HG03565 (cell line): Measurements from ENCODE around the gene UFL1.
"Not testable (repeated sequence)": the region's sequence is repeated elsewhere in the genome, so short reads cannot be mapped to it uniquely, and the experiment has no call there.

ENCODE experiments used
- ATAC-seq: cut with Tn5 transposase; IDR thresholded peaks from one replicate; pipeline ENCODE4 v1.9.1; 2021; ENCODE audit warnings: mild to moderate bottlenecking, moderate library complexity; ENCODE audit not compliant: unreplicated experiment

Gene UFL1

GRCh38 chr6:96521644-96522464 lies at the start of gene UFL1:
UFL1 (plus strand) TSS chr6:96521806; CDS start chr6:96521874, 68 bp downstream.
- ATAC-seq, result peak; percentile 97

- not testable (repeated sequence) for ATAC-seq
Observed at GRCh38 chr6:96472291-96472690, 49.3 kb upstream of the UFL1 start.

- no peak for ATAC-seq
Observed at GRCh38 chr6:96478695-96479094, 42.9 kb upstream of the UFL1 start.

- ATAC-seq, result no peak
Observed at GRCh38 chr6:96491926-96492325, 29.7 kb upstream of the UFL1 start.

GRCh38 chr6:96499781-96500180 lies 21.8 kb upstream of the UFL1 start:
- ATAC-seq, result no peak

- ATAC-seq, result no peak
Observed at GRCh38 chr6:96502915-96503314, 18.7 kb upstream of the UFL1 start.

GRCh38 chr6:96505363-96505762 lies 16.2 kb upstream of the UFL1 start:
- no peak for ATAC-seq

- ATAC-seq, result no peak
Observed at GRCh38 chr6:96509281-96509680, 12.3 kb upstream of the UFL1 start.

GRCh38 chr6:96520171-96521115 lies 1.2 kb upstream of the UFL1 start:
- ATAC-seq, result no peak

GRCh38 chr6:96521306-96521643 lies 331 bp upstream of the UFL1 start:
- ATAC-seq, result peak; percentile 5

GRCh38 chr6:96522465-96523009 lies 931 bp downstream of the UFL1 start:
- ATAC-seq, result peak; percentile 17

- ATAC-seq, result no peak
Observed at GRCh38 chr6:96528193-96528592, 6.6 kb downstream of the UFL1 start.

GRCh38 chr6:96532399-96532798 lies 10.8 kb downstream of the UFL1 start:
- peak; percentile 44 for ATAC-seq

GRCh38 chr6:96537726-96538125 lies 16.1 kb downstream of the UFL1 start:
- no peak for ATAC-seq

- ATAC-seq, result no peak
Observed at GRCh38 chr6:96542702-96543101, 21.1 kb downstream of the UFL1 start.

- ATAC-seq, result no peak
Observed at GRCh38 chr6:96545882-96546281, 24.3 kb downstream of the UFL1 start.

GRCh38 chr6:96547654-96548053 lies 26.0 kb downstream of the UFL1 start:
- ATAC-seq, result no peak

GRCh38 chr6:96554558-96554957 lies 33.0 kb downstream of the UFL1 start:
- ATAC-seq, result no peak

- not testable (repeated sequence) for ATAC-seq
Observed at GRCh38 chr6:96559740-96560139, 38.1 kb downstream of the UFL1 start.

- no peak for ATAC-seq
Observed at GRCh38 chr6:96562886-96563285, 41.3 kb downstream of the UFL1 start, which contains the start of gene FHL5. FHL5 (plus strand) TSS chr6:96563128; CDS start chr6:96603614, 40,486 bp downstream.

GRCh38 chr6:96563853-96564252 lies 42.2 kb downstream of the UFL1 start:
- ATAC-seq, result no peak
